Stimulated activated CD4-positive, alpha-beta T cell treated with anti-CD3 and anti-CD28 coated beads, Interleukin-1b, Interleukin-23, amount 100 ng/mL, for 1 hour (primary cell): ENCODE data around the gene GNGT2.

Source experiments
- DNase-seq, 2 donors: peaks; one replicate each; pipeline ENCODE4 v3.0.0-alpha.2; 2020; ENCODE audit warnings: low read depth in 2 of 2

Gene GNGT2

DNA sequence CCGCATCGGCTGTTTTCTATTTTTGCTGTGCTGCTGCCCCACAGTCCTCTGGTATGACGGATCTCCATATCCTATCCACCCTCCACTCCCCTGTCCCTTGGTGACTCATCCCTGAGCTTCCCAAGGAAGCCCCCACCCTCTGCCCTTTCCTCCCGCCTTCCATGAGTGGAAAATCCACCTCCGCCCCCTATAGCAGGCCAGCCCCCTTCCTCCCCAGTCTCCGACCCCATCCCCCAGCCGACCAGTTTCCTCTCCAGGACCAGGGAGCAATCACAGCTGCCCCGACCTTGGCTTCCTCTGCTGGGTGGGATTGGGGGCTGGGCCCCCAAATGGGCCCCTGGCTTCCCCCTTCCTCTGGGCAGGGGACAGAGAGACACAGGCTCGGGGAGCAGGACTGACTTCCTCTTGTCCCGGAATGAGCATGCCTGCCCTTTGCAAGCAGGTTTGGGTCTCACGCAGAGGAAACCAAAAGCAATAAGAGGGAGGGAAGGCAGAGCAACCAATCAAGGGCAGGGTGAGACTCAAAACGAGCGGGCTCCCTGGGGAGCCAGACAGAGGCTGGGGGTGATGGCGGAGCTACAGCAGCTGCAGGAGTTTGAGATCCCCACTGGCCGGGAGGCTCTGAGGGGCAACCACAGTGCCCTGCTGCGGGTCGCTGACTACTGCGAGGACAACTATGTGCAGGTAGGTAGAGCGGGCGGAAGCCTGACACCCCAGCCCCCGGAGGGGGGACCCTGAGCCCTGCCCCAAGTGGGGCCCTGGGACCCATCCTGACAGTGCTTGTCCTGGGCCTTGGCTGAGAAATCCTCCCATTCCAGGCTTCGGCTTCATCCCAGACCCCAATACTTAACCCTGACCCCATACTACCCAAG lies at the start of gene GNGT2, which contains the start of gene ABI3:
Gene GNGT2 (minus strand): TSS at position 417 of the 872 bp plus-strand sequence. CDS start 3,152 bp downstream, outside the sequence.
Gene ABI3 (plus strand): TSS at position 550 of the 872 bp plus-strand sequence. CDS start 18 bp downstream, at position 568.
- DNase-seq, result peak in 1 of 2 donors; percentile 37

DNA sequence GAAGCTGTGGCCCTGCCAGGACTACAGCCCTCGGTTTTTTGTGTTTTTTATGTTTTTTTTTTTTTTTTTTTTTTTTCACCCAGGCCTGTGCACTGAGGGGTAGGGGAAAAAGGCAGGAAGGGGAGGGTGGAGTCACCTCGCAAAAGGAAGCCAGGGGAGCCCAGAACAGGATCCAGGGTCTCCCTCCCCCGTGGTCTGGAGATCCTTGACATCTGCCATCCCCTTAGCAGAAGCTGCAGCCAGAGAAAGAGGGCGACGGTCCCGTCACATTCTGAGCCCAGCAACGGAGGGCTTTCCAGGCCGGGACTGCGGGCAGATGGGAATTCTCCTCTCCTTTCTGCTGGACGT lies 49.3 kb upstream of the GNGT2 start:
- DNase-seq, result no peak

DNA sequence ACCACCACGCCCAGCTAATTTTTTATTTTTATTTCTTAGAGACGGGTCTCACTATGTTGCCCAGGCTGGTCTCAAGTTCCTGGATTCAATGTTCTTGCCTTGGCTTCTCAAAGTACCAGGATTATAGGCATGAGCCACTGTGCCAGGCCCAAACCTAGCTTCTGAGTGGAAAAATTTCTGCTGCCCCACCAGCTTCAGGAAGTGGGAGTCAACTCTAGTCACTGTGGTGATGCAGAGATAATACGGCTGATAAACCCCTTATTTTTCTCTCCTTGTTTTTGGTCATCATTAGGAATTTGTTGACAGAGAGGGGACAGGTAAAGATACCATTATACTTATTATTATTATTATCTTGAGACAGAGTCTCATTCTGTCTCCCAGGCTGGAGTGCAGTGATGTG lies 48.0 kb upstream of the GNGT2 start:
- DNase-seq, result no peak

DNA sequence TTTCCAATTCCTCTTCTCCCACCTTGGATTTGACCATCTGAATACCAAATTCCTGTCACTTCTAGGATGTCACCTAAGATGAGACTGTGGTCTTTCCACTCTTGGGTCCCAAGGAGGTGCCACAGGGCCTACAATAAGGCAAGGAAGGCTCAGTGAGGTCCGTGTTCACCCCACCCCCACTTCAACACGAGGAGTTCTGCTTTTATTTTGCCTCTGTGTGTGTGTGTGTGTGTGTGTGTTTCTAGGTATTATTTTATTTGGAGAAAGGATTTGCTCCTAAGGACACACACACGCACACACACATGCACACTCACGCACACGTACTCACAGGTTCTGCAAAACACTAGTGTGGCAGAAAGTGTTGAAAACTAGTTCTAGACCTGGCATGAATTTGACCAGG lies 44.8 kb upstream of the GNGT2 start:
- DNase-seq, result no peak

DNA sequence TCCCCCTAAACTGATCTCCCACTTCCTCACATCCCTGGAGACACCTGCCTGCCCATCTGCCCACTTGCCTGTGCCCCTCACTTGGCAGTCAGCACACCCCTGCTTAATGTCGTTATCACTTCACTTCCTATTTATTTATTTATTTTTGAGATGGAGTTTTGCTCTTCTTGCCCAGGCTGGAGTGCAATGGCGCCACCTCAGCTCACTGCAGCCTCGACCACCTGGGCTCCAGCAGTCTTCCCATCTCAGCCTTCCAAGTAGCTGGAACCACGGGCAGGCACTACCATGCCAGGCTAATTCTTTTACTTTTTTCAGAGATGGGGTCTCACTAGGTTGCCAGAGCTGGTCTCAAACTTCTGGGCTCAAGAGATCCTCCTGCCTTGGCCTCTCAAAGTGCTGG lies 43.7 kb upstream of the GNGT2 start:
- DNase-seq, result no peak

DNA sequence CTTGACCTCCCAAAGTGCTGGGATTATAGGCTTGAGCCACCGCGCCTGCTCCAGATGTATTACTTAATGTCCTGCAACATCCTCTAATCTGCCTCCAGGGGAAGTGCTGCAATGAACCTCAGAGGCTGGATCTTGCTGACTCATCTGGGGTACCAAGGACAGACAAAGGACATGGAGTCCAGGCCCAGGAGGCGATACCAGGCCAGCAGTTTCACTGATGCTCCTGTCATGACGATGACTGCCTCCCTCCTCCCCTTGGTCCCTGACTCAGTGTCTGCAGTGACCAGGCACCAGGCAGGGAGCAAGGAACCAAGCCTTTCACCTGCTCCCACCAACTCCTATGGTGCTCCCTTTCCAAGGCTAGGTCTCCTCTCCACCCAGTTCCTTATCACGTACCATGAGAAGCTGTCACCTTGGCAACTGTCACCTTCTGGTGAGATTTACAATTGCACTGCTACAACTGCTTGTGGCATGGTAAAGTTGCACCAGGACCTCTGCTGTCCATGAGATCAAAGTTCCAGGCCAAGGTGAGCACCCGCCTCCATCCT lies 41.8 kb upstream of the GNGT2 start:
- no peak for DNase-seq

DNA sequence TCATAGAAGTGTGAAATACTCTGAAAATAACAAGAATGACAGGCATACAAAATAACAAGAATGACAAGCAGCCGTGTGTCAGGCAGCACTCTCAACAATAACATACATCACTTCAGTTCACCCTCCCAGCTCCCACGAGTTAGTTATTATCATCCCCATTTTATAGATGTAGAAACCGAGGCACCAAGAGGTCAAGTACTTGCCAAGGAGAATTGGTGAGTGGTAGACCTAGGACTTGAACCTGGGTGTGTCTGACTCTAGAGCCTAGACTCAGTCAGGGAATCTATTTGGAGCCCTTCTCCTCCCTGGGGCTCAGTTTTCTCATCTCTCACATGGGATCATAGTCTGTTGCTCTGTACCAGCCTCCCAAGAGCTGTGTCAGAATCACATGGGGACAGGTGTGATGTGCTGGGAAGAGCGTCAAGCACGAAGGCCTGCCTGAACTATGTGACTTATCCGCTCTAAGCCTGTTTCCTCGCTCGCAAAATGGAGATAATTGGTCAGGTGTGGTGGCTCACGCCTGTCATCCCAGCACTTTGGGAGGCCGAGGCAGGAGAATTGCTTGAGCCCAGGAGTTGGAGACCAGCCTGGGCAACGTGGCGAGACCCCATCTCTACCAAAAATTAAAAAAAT lies 39.6 kb upstream of the GNGT2 start:
- DNase-seq, result no peak

DNA sequence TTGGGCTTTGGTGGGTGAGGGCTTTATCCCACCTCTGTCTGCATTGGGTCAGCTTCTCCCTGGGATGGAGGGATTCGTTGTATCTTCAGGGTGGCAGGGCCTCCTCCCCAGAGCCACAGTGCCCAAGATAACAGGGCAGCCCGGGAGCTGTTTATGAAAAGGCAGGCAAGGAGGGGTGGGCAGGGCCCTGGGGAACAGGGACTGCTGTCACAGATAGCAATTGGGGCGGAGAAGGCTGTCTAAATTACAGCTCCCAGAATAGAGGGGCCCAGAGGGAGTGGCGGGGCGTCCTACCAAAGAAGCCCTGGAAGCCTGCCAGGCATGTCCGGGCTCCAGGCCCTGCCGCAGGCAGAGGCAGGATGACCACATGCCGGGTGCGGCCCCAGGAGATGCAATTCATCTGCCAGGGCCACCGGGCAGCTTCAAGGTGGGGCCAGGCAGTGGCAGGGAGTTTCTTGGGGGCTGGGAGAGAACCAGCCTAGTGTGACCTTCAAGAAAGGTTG lies 39.0 kb upstream of the GNGT2 start:
- no peak for DNase-seq

DNA sequence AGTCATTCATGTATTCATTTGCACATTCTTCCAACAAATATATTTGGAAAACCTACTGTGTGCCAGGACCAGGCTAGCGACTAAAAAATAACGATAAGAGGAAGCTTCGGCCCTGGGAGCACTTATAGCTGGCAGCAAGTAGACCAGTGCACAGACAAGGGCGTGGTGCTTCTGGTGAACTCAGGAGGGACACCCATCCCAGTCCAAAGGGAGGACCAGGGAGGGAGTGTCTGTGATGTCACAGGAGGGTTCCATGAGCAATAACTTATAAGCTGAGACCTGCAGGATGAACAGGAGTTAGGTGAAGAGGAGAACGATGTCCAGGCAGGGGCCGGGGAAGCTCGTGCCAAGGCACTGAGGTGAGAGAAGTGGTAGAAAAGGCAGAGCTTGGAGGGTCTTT lies 37.6 kb upstream of the GNGT2 start:
- no peak for DNase-seq

DNA sequence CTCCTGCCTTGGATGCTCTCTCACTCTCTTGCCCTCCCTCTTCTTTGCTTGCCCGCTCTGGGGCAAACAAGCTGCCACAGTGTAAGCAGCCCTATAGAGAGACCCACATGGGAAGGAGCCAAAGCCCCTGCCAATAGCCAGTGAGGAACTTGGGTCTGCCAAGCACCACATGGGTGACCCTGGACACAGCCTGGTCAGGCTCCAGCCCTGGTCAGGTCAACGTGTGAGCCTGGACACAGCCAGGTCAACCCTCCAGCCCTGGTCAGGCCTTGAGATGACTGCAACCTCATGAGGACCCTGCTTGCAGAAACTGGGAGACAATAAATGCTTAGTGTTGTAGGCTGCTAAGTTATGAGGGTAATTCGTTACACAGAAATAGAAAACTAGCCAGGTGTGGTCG lies 34.5 kb upstream of the GNGT2 start:
- no peak for DNase-seq

DNA sequence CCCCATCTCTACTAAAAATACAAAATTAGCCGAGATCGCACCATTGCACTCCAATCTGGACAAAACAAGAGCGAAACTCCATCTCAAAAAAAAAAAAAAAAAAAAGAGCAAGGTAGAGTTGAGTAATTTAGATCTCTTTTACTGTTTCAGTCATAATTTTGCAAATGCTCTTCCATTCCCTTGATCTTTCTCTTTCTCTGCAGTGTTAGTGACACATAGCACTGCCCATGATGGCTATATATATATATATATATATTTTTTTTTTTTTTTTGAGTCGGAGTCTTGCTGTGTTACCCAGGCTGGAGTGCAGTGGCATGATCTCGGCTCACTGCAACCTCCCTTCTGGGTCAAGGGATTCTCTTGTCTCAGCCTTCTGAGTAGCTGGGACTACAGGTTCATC lies 32.4 kb upstream of the GNGT2 start:
- no peak for DNase-seq

DNA sequence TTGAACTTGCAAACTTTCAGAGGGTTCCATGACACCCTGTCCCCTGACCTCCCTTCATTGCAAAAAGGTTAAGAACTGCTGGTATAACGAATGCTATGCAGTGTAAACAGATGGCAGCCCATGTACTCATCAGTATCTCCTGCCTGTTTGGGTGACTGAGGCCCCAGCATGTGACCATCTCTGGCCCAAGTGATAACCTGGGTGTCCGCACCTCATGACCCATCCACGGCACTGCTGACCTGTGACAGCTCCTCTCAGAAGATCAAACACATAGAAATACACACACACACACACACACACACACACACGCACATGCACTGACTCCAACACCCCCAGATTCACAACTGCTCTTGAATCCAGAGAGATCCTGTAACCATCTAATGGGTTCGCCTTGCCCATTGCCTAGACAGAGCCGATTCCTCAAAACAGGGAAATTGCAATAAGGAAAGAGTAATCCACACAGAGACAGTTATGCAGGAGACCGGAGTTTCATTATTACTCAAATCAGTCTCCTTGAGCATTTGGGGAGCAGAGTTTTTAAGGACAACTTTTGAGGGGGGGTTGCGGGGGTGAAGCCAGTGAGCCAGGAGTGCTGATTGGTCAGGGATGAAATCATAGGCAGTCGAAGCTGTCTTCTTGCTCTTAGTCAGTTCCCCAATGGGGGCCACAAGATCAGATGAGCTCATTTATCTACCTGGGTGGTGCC lies 31.5 kb upstream of the GNGT2 start:
- no peak for DNase-seq

DNA sequence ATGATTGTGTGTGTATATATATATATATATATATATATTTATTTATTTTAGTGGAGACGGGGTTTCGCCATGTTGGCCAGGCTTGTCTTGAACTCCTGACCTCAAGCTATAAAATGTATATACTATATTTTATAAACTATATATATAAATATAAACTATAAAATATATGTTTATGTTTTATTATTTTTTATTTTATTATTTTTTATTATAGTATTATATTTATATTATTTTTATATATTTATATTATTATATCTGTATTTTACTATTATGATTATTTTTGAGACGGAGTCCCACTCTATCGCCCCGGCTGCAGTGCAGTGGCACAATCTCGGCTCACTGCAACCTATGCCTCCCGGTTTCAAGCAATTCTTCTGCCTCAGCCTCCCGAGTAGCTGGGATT lies 30.7 kb upstream of the GNGT2 start:
- no peak for DNase-seq

DNA sequence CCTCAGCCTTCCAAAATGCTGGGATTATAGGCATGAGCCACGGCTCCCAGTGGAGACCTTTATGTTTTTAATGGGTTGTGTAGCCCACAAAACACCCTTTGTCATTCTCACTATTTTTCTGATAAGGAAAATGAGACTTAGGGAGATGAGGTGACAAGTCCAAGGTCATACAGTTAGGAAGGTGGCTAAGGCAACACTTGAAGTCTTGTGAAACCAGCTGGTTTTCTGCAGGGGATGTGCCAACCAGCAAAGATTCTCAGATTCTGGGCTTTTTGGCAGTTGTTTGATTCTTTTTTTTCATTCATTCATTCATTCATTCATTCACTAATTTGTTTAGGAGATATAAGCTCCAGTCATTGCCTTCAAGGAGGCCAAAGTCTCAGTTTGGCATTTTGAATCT lies 30.2 kb upstream of the GNGT2 start:
- no peak for DNase-seq

DNA sequence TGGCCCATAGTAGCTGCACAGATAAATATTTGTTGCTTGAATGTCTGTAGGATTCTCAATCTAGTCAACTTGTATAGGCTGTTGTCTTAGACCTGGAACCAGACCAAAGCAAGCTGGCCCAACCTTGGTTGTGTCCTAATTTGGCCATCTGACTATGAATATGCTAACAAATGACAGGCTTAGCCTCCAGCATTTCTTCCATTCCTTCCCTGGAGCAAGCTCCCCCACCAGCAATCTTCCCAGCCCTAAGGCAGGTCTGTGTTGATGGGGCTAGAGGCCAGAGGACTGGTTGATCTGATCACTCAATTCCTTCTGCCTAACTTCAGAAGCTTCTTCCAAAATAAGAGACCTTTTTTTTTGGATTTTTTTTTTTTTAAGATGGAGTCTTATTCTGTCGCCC lies 29.6 kb upstream of the GNGT2 start:
- no peak for DNase-seq

DNA sequence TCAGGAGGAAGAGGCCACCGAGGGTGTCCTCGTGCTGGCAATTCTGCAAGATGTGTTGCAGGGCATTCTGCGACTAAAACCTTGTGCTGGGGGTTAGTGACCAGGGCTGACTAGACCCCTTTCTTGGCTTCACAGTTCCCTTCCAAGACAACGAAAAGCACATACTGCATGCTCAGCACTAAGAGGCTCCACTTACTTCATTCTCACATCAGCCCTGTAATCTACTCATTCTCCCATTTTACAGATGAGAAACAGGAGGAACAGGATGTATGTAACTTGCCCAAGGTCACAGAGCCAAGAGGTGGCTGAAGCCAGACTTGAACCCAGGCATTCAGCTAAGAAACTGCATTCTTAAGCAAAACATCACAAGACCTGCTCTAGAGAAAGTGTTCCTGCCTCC lies 25.5 kb upstream of the GNGT2 start:
- DNase-seq, result no peak

DNA sequence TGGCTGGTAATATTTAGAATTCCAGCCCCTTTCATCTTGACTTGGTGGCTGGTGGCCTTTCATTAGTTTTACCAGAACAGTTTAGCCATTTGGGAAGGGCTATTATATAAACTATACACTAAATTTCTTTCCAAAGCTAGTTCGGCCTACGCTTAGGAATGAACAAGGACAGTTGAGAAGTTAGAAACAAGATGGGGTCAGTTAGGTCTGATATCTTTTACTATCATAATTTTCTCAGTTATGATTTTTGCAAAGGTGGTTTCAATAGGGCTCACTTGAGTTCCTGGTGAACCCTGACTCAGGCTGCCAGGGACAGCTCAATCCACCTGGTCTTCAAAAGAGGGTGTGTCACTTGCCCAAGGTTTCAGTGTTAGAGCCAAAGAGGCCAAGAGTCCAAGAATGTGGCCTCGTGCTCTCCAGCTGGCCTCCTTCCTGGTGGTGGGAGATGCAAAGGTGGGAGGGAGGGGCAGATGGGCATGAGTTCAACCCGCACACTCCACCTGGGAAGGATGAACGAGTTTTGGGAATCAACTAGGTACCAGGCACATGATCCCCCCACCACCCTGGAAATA lies 24.2 kb upstream of the GNGT2 start:
- no peak for DNase-seq

DNA sequence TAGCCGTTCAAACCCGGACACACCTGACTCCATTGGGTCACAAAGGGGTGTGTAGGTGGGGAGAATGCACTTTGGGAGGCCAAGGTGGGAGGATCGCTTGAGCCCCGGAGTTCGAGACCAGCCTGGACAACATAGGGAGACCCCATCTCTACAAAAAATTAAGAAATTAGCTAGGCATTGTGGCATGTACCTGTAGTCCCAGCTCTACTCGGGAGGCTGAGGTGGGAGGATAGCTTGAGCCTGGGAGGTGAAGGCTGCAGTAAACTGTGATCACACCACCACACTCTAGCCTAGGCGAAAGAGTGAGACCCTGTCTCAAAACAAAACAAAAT lies 21.2 kb upstream of the GNGT2 start:
- no peak for DNase-seq

DNA sequence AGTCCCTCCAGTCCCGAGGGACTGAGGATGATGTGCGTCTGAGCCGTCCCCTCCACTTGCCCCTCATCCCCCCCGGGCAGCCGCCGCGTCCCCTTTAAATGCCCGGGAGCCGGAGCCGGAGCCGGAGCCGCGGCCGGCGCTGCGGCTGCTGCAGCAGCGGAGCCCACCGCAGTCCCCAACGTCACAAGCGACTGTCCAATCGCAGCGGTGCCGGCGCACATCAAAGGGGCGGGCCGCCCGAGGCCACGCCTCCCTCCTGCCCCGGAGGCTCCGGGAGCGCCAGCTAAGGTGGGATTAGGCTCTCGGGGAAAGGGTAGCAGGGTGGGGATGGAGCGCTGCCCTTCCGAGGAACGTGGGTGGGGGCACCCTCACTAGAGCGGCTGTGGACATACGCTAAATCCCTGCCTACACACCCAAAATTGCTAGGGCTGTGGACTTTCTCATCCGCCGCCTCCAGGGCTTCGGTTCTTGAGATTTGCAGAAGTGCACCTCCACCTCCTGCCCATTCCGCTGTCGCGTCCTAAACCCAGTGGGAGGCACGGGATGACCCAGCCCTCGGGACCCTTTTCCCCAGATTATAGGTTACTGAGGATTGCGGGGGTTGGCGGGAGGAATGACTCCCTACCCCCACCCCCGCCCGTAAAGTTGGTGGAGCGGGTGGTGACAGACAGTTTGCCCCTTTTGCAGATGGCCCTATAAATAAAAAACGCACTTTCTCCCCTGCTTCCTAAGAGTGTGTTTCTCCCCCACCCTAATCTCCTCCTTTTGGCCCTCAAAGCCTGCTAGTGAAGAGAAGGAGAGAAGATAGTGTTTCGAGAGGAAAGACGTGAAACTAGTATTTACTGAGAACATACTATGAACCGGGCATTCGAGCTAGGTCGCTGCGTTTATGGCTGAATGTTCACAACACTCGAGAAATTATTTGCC lies 20.5 kb upstream of the GNGT2 start, which contains the start of gene PHOSPHO1:
Gene PHOSPHO1 (minus strand): TSS at position 152 of the 927 bp plus-strand sequence. CDS start 4,096 bp downstream, outside the sequence.
- peak; percentile 48 to 73 for DNase-seq

DNA sequence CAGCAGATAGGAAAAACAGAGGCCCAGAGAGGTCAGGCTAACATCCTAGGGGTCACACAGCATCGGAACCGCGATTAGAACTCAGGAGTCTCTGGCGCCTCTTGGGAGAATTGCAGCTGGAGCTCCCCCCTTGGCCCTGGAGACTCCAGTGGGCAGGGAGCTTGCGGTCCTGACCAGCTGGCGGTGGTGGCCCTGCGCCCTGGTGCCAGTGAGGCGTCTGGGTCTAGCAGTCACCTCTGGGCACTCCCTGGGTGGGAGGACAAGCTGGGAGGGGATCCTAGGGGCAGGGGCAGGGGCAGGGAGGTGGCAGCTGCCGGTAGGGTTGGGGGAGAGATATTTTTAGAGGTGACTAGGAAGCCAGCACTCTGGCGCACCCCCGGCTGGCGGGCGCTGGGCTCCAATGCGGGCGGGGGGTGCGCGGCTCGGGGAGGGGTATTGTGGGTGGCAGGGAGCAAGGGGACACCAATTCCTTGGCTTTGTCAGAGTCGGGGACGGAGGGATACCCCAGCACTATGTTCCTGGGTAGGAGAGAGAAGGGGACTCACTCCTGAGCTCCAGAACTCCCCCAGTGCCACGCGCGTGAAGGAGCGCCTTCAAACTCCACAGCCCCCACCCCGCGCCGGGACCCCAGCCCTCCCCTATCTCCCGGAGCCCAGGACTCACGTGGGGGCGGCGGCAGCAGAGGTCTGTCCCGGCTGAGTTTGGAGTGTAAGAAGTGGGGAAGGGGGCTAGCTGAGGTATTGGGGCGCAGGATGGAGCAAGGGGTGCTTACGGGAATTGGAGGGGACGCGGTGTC lies 19.6 kb upstream of the GNGT2 start:
- no peak for DNase-seq
